Psoas muscle (tissue), 8 donors: ENCODE results near the gene TCP11. TPM values are rescaled to one million over a fixed set of nuclear protein-coding genes. Genes with fewer than 3 reads are reported as not detected.

Experiments used
- ATAC-seq, 4 donors: fragments of 200-7000 bp; cut with Tn5 transposase; one replicate each; pipeline ENCODE4 v1.9.1; 2020; ENCODE audit warnings: moderate library complexity in 3 of 4, mild to moderate bottlenecking in 2 of 4
- DNase-seq, 2 donors: peaks; one replicate each; pipeline ENCODE4 v3.0.0-alpha.2; 2020
- H3K27ac ChIP-seq: fragments of 200-600 bp; one replicate; pipeline ENCODE4 v1.8.0; 2022
- H3K27me3 ChIP-seq, 3 donors: fragments of 200-600 bp in 1 of 3; one replicate each; pipeline versions ENCODE4 v1.6.1 to v1.8.0; 2013 to 2022; ENCODE audit warnings: low read length in 2 of 3, mild to moderate bottlenecking in 2 of 3, moderate library complexity in 1 of 3; ENCODE audit not compliant: insufficient read depth in 3 of 3
- H3K36me3 ChIP-seq, 2 donors: fragments of 200-600 bp in 1 of 2; one replicate each; pipeline versions ENCODE4 v1.6.1 to v1.8.0; 2013 to 2022; ENCODE audit warnings: low read depth in 1 of 2, mild to moderate bottlenecking in 1 of 2, moderate library complexity in 1 of 2; ENCODE audit not compliant: insufficient read depth in 1 of 2
- H3K4me1 ChIP-seq: fragments of 200-600 bp; one replicate; pipeline ENCODE4 v1.8.0; 2022
- H3K4me3 ChIP-seq: fragments of 200-600 bp; one replicate; pipeline ENCODE4 v1.8.0; 2022; ENCODE audit warnings: mild to moderate bottlenecking
- H3K9me3 ChIP-seq: fragments of 200-600 bp; one replicate; pipeline ENCODE4 v1.8.0; 2022
- WGBS, 3 donors: extraction: QIAGEN DNeasy Blood & Tissue Kit; methylation state at CpG; one replicate each; pipeline versions ENCODE4 v1.1.6 to v1.1.7; 2013; 5-methylcytosine and 5-hydroxymethylcytosine counted together
- intact Hi-C, 2 donors: fragments of 100-400 bp; cut with DNase I; formaldehyde crosslinking; loops; one replicate each; pipeline versions ENCODE4 v1.11.0 to v1.14.2; 2022
- polyA plus RNA-seq, 3 donors: library from polyadenylated mRNA; stranded (reverse); fragments of 200-250 nt; gene quantifications; one replicate each; pipeline ENCODE4 v1.2.3, GENCODE V29; 2013
- total RNA-seq, 4 donors: library from RNA; stranded (reverse); fragmentation: NEBNext Ultra II Directional in 2 of 4; extraction: Animal tissue kit (Norgen Biotek cat#: 25700) in 2 of 4; gene quantifications; one replicate each; pipeline versions ENCODE4 v1.2.1 to v1.2.4, GENCODE V29; 2021 to 2023
- TF ChIP-seq, protein P1 (sequence below): fragments of 200-600 bp; IDR thresholded peaks from one replicate; pipeline ENCODE4 v1.8.0; 2022; ENCODE audit warnings: antibody characterized with exemption
- donor health status: healthy with polysubstance abuse.
- donor health status: DM: no; HTN: no; CAD: no; lungs with moderate emphysema.
- donor health status: Bipolar disorder and iron deficiency.
- donor health status: healthy.
- donor health status: DM: yes; HTN: yes; CAD: no.
- donor health status: DM: no; HTN: no; CAD: no.
- donor health status: DM: no; HTN: no; CAD: no.
- donor health status: DM: yes; HTN: yes; CAD: no.

Gene TCP11
- total and polyA plus RNA-seq, 7 donors = 0.08 TPM; not detected in 6

DNA sequence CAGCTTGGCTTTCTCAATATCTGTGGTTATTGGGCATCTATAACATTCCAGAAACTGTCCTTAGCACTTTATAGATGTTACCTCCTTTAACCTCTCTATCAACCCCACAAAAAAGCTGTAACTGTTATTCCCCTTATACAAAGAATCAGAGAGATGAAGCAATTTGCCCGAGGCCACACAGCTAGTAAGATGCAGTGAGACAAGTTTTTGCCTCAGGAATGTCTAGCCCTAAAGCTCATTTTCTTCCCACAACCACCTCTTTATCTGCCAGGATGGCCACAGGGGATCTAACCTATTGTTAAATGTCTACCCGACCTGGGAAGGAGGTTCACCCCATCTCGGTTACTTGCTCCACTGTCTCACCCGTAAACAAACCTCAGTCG lies 31.9 kb upstream of the TCP11 start:
- ATAC-seq (no peak), DNase-seq (no peak)
- H3K27me3 ChIP-seq = peaks cover 0 to 1% (median 0%) of the 10 kb centered on the region in 3 donors
- H3K36me3 ChIP-seq = no peaks in the 10 kb centered on the region
- intact Hi-C loops = no loop called here
- no peak overlapping the region for H3K27ac ChIP-seq
- 67 to 72% (median 70%) methylated on average over 5 of the region's 5 CpGs for WGBS, 3 donors
- no peak overlapping the region for H3K4me3 ChIP-seq
- H3K4me1 ChIP-seq = no peaks in the 10 kb centered on the region
- TF ChIP-seq, protein P1, sequence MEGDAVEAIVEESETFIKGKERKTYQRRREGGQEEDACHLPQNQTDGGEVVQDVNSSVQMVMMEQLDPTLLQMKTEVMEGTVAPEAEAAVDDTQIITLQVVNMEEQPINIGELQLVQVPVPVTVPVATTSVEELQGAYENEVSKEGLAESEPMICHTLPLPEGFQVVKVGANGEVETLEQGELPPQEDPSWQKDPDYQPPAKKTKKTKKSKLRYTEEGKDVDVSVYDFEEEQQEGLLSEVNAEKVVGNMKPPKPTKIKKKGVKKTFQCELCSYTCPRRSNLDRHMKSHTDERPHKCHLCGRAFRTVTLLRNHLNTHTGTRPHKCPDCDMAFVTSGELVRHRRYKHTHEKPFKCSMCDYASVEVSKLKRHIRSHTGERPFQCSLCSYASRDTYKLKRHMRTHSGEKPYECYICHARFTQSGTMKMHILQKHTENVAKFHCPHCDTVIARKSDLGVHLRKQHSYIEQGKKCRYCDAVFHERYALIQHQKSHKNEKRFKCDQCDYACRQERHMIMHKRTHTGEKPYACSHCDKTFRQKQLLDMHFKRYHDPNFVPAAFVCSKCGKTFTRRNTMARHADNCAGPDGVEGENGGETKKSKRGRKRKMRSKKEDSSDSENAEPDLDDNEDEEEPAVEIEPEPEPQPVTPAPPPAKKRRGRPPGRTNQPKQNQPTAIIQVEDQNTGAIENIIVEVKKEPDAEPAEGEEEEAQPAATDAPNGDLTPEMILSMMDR = no peak
- H3K9me3 ChIP-seq = no peaks in the 10 kb centered on the region

DNA sequence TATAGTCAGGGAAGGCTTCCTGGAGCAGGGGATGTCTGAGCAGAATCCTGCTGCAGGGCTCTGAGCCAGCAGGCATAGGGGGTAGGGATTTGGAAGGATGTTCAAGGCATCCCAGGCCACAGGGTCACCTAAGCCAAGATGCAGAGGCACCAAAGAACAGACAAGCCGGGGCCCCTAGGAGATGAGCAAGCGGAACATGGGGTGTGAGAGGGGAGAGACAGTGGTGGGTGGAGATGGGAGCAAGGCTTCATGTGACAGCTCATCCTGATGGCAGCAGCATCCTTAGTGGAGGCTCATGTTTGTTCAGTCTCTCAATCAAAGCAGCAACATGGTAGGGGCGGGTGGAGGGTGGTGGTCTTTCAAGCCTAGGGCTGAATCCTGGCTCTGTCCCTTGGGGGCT lies 29.8 kb upstream of the TCP11 start:
- ATAC-seq = no peak

DNA sequence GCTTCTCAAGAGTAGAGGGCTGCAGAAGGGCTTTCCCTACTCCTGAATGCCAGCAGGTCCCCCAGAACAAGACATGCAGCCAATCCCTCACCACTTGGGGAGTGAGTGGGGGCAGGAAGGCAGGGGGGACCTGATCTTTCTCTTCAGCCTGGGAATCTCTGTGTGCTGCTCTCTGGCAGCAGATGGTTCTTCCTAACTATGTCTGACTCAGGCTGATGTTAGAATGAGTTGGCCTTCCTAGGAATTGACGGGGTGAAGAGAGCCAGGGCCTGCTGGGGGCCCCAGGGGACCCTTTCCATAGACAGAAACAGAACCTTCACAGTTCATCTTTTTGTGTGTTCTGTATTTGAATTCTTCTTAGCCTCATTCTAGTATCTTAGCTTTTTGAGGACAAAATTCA lies 29.0 kb upstream of the TCP11 start:
- ATAC-seq (no peak), DNase-seq (no peak)
- TF ChIP-seq, protein P1 = no peak
- Histone ChIP-seq H3K27me3 (peaks cover 0 to 1% (median 0%) of the 10 kb centered on the region in 3 donors), H3K4me3 (no peak overlapping the region), H3K27ac (no peak overlapping the region), H3K36me3 (no peaks in the 10 kb centered on the region), H3K9me3 (no peaks in the 10 kb centered on the region), H3K4me1 (no peaks in the 10 kb centered on the region)
- WGBS, 3 donors = 70 to 85% (median 71%) methylated on average over 1 of the region's 1 CpG
- intact Hi-C loops = no loop called here

More for the DNA sequence above, 29.8 kb upstream of the TCP11 start:
- no peak overlapping the region for H3K27ac ChIP-seq
- H3K4me1 ChIP-seq = no peaks in the 10 kb centered on the region
- WGBS, 3 donors = 89 to 95% (median 90%) methylated on average over 3 of the region's 3 CpGs
- peaks cover 0 to 1% (median 0%) of the 10 kb centered on the region in 3 donors for H3K27me3 ChIP-seq
- intact Hi-C loops = no loop called here
- no peak overlapping the region for H3K4me3 ChIP-seq
- DNase-seq = no peak
- TF ChIP-seq, protein P1 = no peak
- no peaks in the 10 kb centered on the region for H3K9me3 ChIP-seq
- H3K36me3 ChIP-seq = no peaks in the 10 kb centered on the region

DNA sequence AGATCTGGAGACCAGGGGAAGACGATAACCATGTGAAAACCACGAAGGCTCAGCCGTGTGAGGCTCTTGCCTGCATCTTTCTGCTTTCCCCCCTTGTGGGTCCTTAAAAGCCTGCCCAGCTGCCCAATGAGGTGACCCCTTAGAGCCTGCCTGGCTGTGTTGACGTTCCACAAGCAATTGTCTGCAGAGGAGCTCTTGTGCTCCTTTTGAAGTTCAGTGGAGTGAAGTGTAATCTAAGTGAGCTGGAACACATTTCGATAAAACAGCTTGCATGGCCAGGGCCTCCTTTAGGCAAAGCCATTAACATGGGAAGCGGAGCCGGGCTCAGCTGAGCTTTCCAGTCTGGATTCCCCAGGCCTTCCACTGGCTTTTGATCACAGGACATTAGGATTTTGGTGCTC lies 27.3 kb upstream of the TCP11 start:
- H3K27me3 ChIP-seq = peaks cover 0 to 1% (median 0%) of the 10 kb centered on the region in 3 donors
- DNase-seq (no peak), ATAC-seq (no peak)
- H3K27ac ChIP-seq = no peak overlapping the region
- intact Hi-C loops = no loop called here
- H3K9me3 ChIP-seq = no peaks in the 10 kb centered on the region
- H3K36me3 ChIP-seq = no peaks in the 10 kb centered on the region
- WGBS, 3 donors = 72 to 74% (median 73%) methylated on average over 7 of the region's 7 CpGs
- H3K4me1 ChIP-seq = no peaks in the 10 kb centered on the region
- TF ChIP-seq, protein P1 = no peak
- H3K4me3 ChIP-seq = no peak overlapping the region

DNA sequence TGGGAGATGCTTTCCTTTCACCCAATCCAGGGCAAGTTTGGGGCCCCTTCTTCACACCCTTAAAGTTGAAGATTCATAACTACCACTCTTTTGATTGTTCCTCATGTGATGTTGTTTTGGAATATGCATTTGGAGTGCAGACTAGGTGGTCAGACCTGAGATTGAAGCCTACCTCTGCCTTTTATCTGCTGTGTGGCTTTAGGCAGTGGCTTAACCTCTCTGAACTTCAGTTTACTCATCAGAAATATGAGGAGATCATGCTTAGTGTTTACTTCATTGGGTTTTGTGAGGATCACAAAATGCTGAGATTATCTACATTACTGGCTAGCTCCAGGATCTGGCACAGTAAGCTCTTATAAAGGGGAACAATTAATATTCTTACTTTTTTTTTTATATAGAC lies 26.4 kb upstream of the TCP11 start:
- TF ChIP-seq, protein P1 = no peak
- Histone ChIP-seq H3K36me3 (no peaks in the 10 kb centered on the region), H3K4me1 (no peaks in the 10 kb centered on the region), H3K9me3 (no peaks in the 10 kb centered on the region), H3K27ac (no peak overlapping the region), H3K4me3 (no peak overlapping the region), H3K27me3 (peaks cover 0 to 1% (median 0%) of the 10 kb centered on the region in 3 donors)
- intact Hi-C loops = no loop called here
- DNase-seq (no peak), ATAC-seq (no peak)
